Coronary artery (tissue), 2 donors: ENCODE measurements around the gene SASH1.

Experiments used
- DNase-seq: peaks from one replicate; pipeline ENCODE4 v3.0.0-alpha.2; 2017; ENCODE audit warnings: low spot score
- H3K27ac ChIP-seq, 2 donors: fragments of 200-600 bp; sonication (generic); one replicate each; pipeline ENCODE4 v1.5.1; 2016 to 2019
- H3K4me3 ChIP-seq: fragments of 200-600 bp; sonication (generic); 2 replicates; pipeline ENCODE4 v1.5.1; 2016; ENCODE audit warnings: mild to moderate bottlenecking, moderate library complexity
- CTCF ChIP-seq: fragments of 200-600 bp; sonication (generic); IDR thresholded peaks from one replicate; pipeline ENCODE4 v1.5.1; 2019; ENCODE audit warnings: antibody characterized with exemption

The SASH1 gene

GRCh38 chr6:148491638-148492251, 149.1 kb downstream of the SASH1 start:
- H3K27ac ChIP-seq, result peak overlapping the region; percentile 19 to 52
- no peak for TF ChIP-seq CTCF
- no peak for DNase-seq
- no peak overlapping the region for H3K4me3 ChIP-seq

- H3K4me3 ChIP-seq, result no peak overlapping the region
- no peak for TF ChIP-seq CTCF
- no peak for DNase-seq
- peak overlapping the region; percentile 55 to 78 for H3K27ac ChIP-seq
Observed at GRCh38 chr6:148492654-148493290, 150.1 kb downstream of the SASH1 start.

- Histone ChIP-seq H3K27ac (peak overlapping the region; percentile 55 to 78), H3K4me3 (no peak overlapping the region)
- no peak for TF ChIP-seq CTCF
- no peak for DNase-seq
Observed at GRCh38 chr6:148493424-148493823, 150.8 kb downstream of the SASH1 start.

- TF ChIP-seq CTCF, result no peak
- no peak overlapping the region for H3K4me3 ChIP-seq
- no peak for DNase-seq
- peak overlapping the region; percentile 55 to 78 for H3K27ac ChIP-seq
Observed at GRCh38 chr6:148494226-148494625, 151.6 kb downstream of the SASH1 start.

- Histone ChIP-seq H3K27ac (peak overlapping the region; percentile 55 to 78), H3K4me3 (no peak overlapping the region)
- TF ChIP-seq CTCF, result no peak
- no peak for DNase-seq
Observed at GRCh38 chr6:148495029-148495428, 152.4 kb downstream of the SASH1 start.

- Histone ChIP-seq H3K4me3 (no peak overlapping the region), H3K27ac (peak overlapping the region; percentile 6 to 81)
- DNase-seq, result no peak
- TF ChIP-seq CTCF, result no peak
Observed at GRCh38 chr6:148497257-148497656, 154.6 kb downstream of the SASH1 start.

GRCh38 chr6:148497717-148498116, 155.1 kb downstream of the SASH1 start:
- no peak for TF ChIP-seq CTCF
- no peak for DNase-seq
- Histone ChIP-seq H3K27ac (peak overlapping the region; percentile 6 to 81), H3K4me3 (no peak overlapping the region)
